GM12878 (cell line): Measurements from ENCODE around the gene BARX2. TPM values are rescaled to one million over a fixed set of nuclear protein-coding genes. Genes with fewer than 3 reads are reported as not detected.

Experiments used
- ATAC-seq: fragments of 200-7000 bp; cut with Tn5 transposase; 3 replicates; pipeline ENCODE4 v1.9.1; 2020; ENCODE audit warnings: mild to moderate bottlenecking, moderate library complexity
- BruUV-seq: library from RNA; stranded (reverse); fragments of 400-500 nt; replicated peaks from 2 replicates; lab custom pipeline; 2021; lab: Mats Ljungman, UMichigan
- CTCF ChIA-PET: fragments of 300-600 bp; sonication (Branson Sonifier 250); formaldehyde crosslinking; extraction: SDS; loops from one replicate; lab custom pipeline; 2021; ENCODE audit warnings: inconsistent platforms; lab: Yijun Ruan, JAX
- POLR2A ChIA-PET: fragments of 350-600 bp; formaldehyde crosslinking; extraction: SDS; loops from one replicate; lab custom pipeline; 2021; ENCODE audit warnings: inconsistent platforms; lab: Charles Lee
- RAD21 ChIA-PET: fragments of 300-600 bp; sonication (Branson Sonifier 250); formaldehyde crosslinking; loops from one replicate; lab custom pipeline; 2023; ENCODE audit warnings: antibody characterized with exemption; ENCODE audit not compliant: unreplicated experiment; lab: Charles Lee
- SMC1A ChIA-PET: fragments of 300-600 bp; sonication (Branson Sonifier 250); formaldehyde crosslinking; loops from one replicate; lab custom pipeline; 2023; ENCODE audit not compliant: unreplicated experiment, uncharacterized antibody; lab: Charles Lee
- DNase-seq: peaks from one replicate; pipeline ENCODE4 v3.0.0-alpha.2; 2011; ENCODE audit warnings: low read depth, low spot score
- FAIRE-seq: peaks from 3 replicates; lab custom pipeline; 2011; peaks lifted over from hg19 to GRCh38; lab: Jason Lieb, UNC
- H2AFZ ChIP-seq: 2 replicates; pipeline ENCODE4 v1.6.0; 2011; ENCODE audit warnings: low read depth, low read length, control low read depth; ENCODE audit not compliant: control insufficient read depth
- H3K27ac ChIP-seq: 2 replicates; pipeline ENCODE4 v1.5.1; 2011; ENCODE audit warnings: control low read depth; ENCODE audit not compliant: control insufficient read depth, insufficient read depth
- H3K27me3 ChIP-seq, 2 experiments: replicated peaks in 1 of 2; 2 replicates each; pipeline versions ENCODE4 v1.6.0 to v1.6.1; 2011; ENCODE audit warnings: low read length in 1 of 2; ENCODE audit not compliant: control insufficient read depth in 2 of 2, insufficient read depth in 2 of 2
- H3K36me3 ChIP-seq, 2 experiments: 2 replicates each; pipeline ENCODE4 v1.5.1; 2011; ENCODE audit warnings: low read length in 1 of 2; ENCODE audit not compliant: control insufficient read depth in 2 of 2, insufficient read depth in 2 of 2
- H3K4me1 ChIP-seq: 2 replicates; pipeline ENCODE4 v1.6.1; 2011; ENCODE audit warnings: mild to moderate bottlenecking, low read length, moderate library complexity, mixed read lengths; ENCODE audit not compliant: control insufficient read depth, insufficient read depth
- H3K4me2 ChIP-seq: 2 replicates; pipeline ENCODE4 v1.6.0; 2011; ENCODE audit warnings: control low read depth; ENCODE audit not compliant: control insufficient read depth, insufficient read depth
- H3K4me3 ChIP-seq: fragments of 200-600 bp; sonication (generic); 2 replicates; pipeline ENCODE4 v1.5.1; 2016
- H3K79me2 ChIP-seq: 2 replicates; pipeline ENCODE4 v1.6.0; 2011; ENCODE audit warnings: low read length; ENCODE audit not compliant: control insufficient read depth, insufficient read depth
- H3K9ac ChIP-seq: 2 replicates; pipeline ENCODE4 v1.8.0; 2011; ENCODE audit warnings: low read length, control low read depth, mixed read lengths; ENCODE audit not compliant: control insufficient read depth, insufficient read depth
- H3K9me3 ChIP-seq: replicated peaks from 3 replicates; pipeline ENCODE4 v1.5.1; 2011; ENCODE audit warnings: mild to moderate bottlenecking, low read length; ENCODE audit not compliant: control insufficient read depth, insufficient read depth
- H4K20me1 ChIP-seq: 2 replicates; pipeline ENCODE4 v1.6.0; 2011; ENCODE audit not compliant: control insufficient read depth, insufficient read depth
- BCL11A ChIP-seq: IDR thresholded peaks from 2 replicates; pipeline ENCODE4 v1.6.1; 2011; ENCODE audit warnings: low read depth, low read length
- CHD2 ChIP-seq: IDR thresholded peaks from 2 replicates; pipeline ENCODE4 v1.6.1; 2011; ENCODE audit warnings: low read depth, low read length, improper control_type of control experiment, borderline replicate concordance
- EED ChIP-seq: sonication (generic); IDR thresholded peaks from 2 replicates; pipeline ENCODE4 v1.6.1; 2016; ENCODE audit warnings: antibody characterized with exemption, low read depth
- EP300 ChIP-seq, 2 experiments: fragments of 150-350 bp in 1 of 2; IDR thresholded peaks; 2 replicates each; pipeline ENCODE4 v1.6.1; 2011 to 2012; ENCODE audit warnings: low read depth in 2 of 2, low read length in 2 of 2, borderline replicate concordance in 1 of 2, improper control_type of control experiment in 1 of 2, inconsistent platforms in 1 of 2; ENCODE audit not compliant: control insufficient read depth in 1 of 2
- HCFC1 ChIP-seq: fragments of 150-350 bp; IDR thresholded peaks from 2 replicates; pipeline ENCODE4 v1.6.1; 2014; ENCODE audit warnings: low read length
- HDAC2 ChIP-seq: fragments of 200-600 bp; sonication (generic); IDR thresholded peaks from 2 replicates; pipeline ENCODE4 v1.6.1; 2017
- JUND ChIP-seq: IDR thresholded peaks from 2 replicates; pipeline ENCODE4 v1.6.1; 2012; ENCODE audit warnings: low read depth, mild to moderate bottlenecking, low read length, improper control_type of control experiment, moderate library complexity
- KAT2A ChIP-seq: conservative IDR thresholded peaks from 2 replicates; pipeline ENCODE4 v1.6.1; 2011; ENCODE audit warnings: low read depth, low read length; ENCODE audit not compliant: control insufficient read depth
- KLF5 ChIP-seq: fragments of 450-650 bp; IDR thresholded peaks from 2 replicates; pipeline ENCODE4 v1.6.1; 2014; ENCODE audit warnings: mild to moderate bottlenecking; ENCODE audit not compliant: partially characterized antibody
- RAD51 ChIP-seq: fragments of 450-650 bp; IDR thresholded peaks from 2 replicates; pipeline ENCODE4 v1.6.1; 2016; ENCODE audit warnings: moderate library complexity, mild to moderate bottlenecking, inconsistent platforms
- RB1 ChIP-seq: fragments of 450-650 bp; formaldehyde crosslinking; IDR thresholded peaks from 2 replicates; pipeline ENCODE4 v1.6.1; 2017; ENCODE audit warnings: mild to moderate bottlenecking, borderline replicate concordance
- SMARCA5 ChIP-seq: fragments of 450-650 bp; IDR thresholded peaks from 2 replicates; pipeline ENCODE4 v1.6.1; 2017; ENCODE audit warnings: mild to moderate bottlenecking
- SMC3 ChIP-seq: IDR thresholded peaks from 2 replicates; pipeline ENCODE4 v1.6.1; 2011; ENCODE audit warnings: low read length, improper control_type of control experiment, borderline replicate concordance
- SREBF1 ChIP-seq: IDR thresholded peaks from 2 replicates; pipeline ENCODE4 v1.6.1; 2012; ENCODE audit warnings: mild to moderate bottlenecking, low read length
- SRF ChIP-seq, 2 experiments: IDR thresholded peaks; 2 replicates each; pipeline ENCODE4 v1.6.1; 2011; ENCODE audit warnings: low read depth in 2 of 2, low read length in 2 of 2, mild to moderate bottlenecking in 1 of 2, moderate library complexity in 1 of 2
- USF2 ChIP-seq: IDR thresholded peaks from 2 replicates; pipeline ENCODE4 v1.6.1; 2011; ENCODE audit warnings: low read depth, low read length, improper control_type of control experiment, borderline replicate concordance
- ZBED1 ChIP-seq: IDR thresholded peaks from 2 replicates; pipeline ENCODE4 v1.6.1; 2016; ENCODE audit warnings: borderline replicate concordance
- WGBS: methylation state at CpG from one replicate; pipeline ENCODE4 v1.1.6; 2016; ENCODE audit warnings: low lambda C conversion rate; ENCODE audit not compliant: insufficient replicate concordance, insufficient coverage; ENCODE audit errors: missing lambda C conversion rate; 5-methylcytosine and 5-hydroxymethylcytosine counted together
- in situ Hi-C: fragments of 300-500 bp; cut with MboI; formaldehyde crosslinking; loops from 9 replicates; pipeline ENCODE4 v1.14.3; 2018; ENCODE audit warnings: mixed read lengths
- intact Hi-C: fragments of 100-400 bp; cut with micrococcal nuclease; formaldehyde crosslinking; loops from one replicate; pipeline ENCODE4 v1.14.2; 2022; ENCODE audit not compliant: unreplicated experiment
- polyA plus RNA-seq, 11 experiments: library from polyadenylated mRNA; depleted of rRNA in 4 of 11; unstranded in 6 of 11; stranded (reverse) in 5 of 11; fragments of >200 nt; fragmentation: Nextera tagmentation in 4 of 11; fragmentation: Illumina TruSeq in 1 of 11; extraction: Ambion mirVana in 4 of 11; extraction: Trizol in 1 of 11; gene quantifications; 1 replicate in 1 of 11; 2 replicates in 10 of 11; pipeline versions ENCODE4 v1.2.1 to v1.2.3, GENCODE V29; 2011 to 2016; ENCODE audit warnings: inconsistent platforms in 2 of 11, missing spikeins in 2 of 11, low read depth in 1 of 11
- total RNA-seq, 4 experiments: library from RNA; depleted of rRNA in 3 of 4; stranded (reverse); fragments of >200 nt in 3 of 4; fragmentation: Illumina TruSeq in 1 of 4; extraction: Trizol in 1 of 4; gene quantifications; 2 replicates each; pipeline versions ENCODE4 v1.2.1 to v1.2.3, GENCODE V29; 2013 to 2021
- TF ChIP-seq, protein P1 (sequence below), 3 experiments: IDR thresholded peaks in 2 of 3; conservative IDR thresholded peaks in 1 of 3; 2 replicates each; pipeline ENCODE4 v1.5.1; 2011; ENCODE audit warnings: low read depth in 3 of 3, low read length in 3 of 3, mild to moderate bottlenecking in 3 of 3, control low read depth in 2 of 3, moderate library complexity in 2 of 3, inconsistent platforms in 1 of 3, mixed read lengths in 1 of 3; ENCODE audit not compliant: control insufficient read depth in 2 of 3, insufficient read depth in 1 of 3; ENCODE audit errors: extremely low read depth in 1 of 3
- TF ChIP-seq, protein P2 (sequence below): fragments of 450-650 bp; IDR thresholded peaks from 2 replicates; pipeline ENCODE4 v1.6.1; 2014; ENCODE audit warnings: mild to moderate bottlenecking

BARX2 gene
- total and polyA plus RNA-seq, 10 of the 15 experiments (the other 5 are each of a cell fraction or from before 2014, with no cell fraction given), result 0.07 to 0.84 TPM; not detected in 8

DNA sequence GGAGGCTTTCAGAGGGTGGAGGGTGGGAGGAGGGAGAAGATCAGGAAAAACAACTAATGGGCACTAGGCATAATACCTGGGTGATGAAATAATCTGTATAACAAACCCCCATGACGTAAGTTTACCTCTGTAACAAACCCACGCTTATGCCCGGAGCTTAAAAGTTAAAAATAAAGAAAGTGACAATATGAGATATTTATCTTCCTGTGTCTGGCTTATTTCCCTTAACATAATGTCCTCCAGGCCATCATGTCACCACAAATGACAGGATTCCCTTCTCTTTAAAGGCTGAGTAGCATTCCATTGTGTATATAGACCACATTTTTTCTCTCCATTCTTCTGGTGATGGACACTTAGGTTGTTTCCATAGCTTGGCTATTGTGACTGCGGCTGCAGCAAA is 79.5 kb downstream of the BARX2 start:
- CTCF ChIA-PET, result no interaction called here
- RAD21 ChIA-PET, result no interaction called here

More for the DNA sequence above, 79.5 kb downstream of the BARX2 start:
- Histone ChIP-seq H3K4me2 (no peak overlapping the region), H4K20me1 (no peaks in the 10 kb centered on the region), H2AFZ (no peak overlapping the region), H3K27me3 (peaks cover 0 to 1% of the 10 kb centered on the region in 2 experiments; a peak in 2 of 4 replicates), H3K9me3 (no peaks in the 10 kb centered on the region), H3K36me3 (no peaks in the 10 kb centered on the region), H3K4me3 (no peak overlapping the region), H3K79me2 (no peaks in the 10 kb centered on the region), H3K9ac (no peak overlapping the region), H3K27ac (no peak overlapping the region), H3K4me1 (no peaks in the 10 kb centered on the region)
- ATAC-seq, result no peak
- in situ Hi-C loops (no loop called here), intact Hi-C loops (no loop called here)
- DNase-seq, result no peak
- BruUV-seq, result no TSS peak
- WGBS, result 43% methylated on average over 4 of the region's 4 CpGs
- TF ChIP-seq HDAC2 (no peak), SMC3 (no peak), SREBF1 (no peak), HCFC1 (no peak), KAT2A (no peak), USF2 (no peak), BCL11A (no peak), RB1 (no peak), KLF5 (no peak), EED (no peak), EP300 (IDR thresholded peaks at IDR 0.05; ENCODE audit: borderline replicate concordance in 1 of 2, control insufficient read depth in 1 of 2, low read depth in 2 of 2, low read length in 2 of 2) (no peak), RAD51 (no peak), CHD2 (no peak), SMARCA5 (no peak), SRF (IDR thresholded peaks at IDR 0.05; ENCODE audit: low read depth in 2 of 2, low read length in 2 of 2) (no peak), ZBED1 (no peak), JUND (no peak)
- TF ChIP-seq, protein P1, sequence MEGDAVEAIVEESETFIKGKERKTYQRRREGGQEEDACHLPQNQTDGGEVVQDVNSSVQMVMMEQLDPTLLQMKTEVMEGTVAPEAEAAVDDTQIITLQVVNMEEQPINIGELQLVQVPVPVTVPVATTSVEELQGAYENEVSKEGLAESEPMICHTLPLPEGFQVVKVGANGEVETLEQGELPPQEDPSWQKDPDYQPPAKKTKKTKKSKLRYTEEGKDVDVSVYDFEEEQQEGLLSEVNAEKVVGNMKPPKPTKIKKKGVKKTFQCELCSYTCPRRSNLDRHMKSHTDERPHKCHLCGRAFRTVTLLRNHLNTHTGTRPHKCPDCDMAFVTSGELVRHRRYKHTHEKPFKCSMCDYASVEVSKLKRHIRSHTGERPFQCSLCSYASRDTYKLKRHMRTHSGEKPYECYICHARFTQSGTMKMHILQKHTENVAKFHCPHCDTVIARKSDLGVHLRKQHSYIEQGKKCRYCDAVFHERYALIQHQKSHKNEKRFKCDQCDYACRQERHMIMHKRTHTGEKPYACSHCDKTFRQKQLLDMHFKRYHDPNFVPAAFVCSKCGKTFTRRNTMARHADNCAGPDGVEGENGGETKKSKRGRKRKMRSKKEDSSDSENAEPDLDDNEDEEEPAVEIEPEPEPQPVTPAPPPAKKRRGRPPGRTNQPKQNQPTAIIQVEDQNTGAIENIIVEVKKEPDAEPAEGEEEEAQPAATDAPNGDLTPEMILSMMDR (IDR thresholded peaks at IDR 0.05 in 2 of 3, conservative IDR thresholded peaks at IDR 0.05 in 1 of 3; ENCODE audit: control insufficient read depth in 2 of 3, extremely low read depth in 1 of 3, insufficient read depth in 1 of 3, low read depth in 3 of 3, low read length in 3 of 3), result no peak
- TF ChIP-seq, protein P2, sequence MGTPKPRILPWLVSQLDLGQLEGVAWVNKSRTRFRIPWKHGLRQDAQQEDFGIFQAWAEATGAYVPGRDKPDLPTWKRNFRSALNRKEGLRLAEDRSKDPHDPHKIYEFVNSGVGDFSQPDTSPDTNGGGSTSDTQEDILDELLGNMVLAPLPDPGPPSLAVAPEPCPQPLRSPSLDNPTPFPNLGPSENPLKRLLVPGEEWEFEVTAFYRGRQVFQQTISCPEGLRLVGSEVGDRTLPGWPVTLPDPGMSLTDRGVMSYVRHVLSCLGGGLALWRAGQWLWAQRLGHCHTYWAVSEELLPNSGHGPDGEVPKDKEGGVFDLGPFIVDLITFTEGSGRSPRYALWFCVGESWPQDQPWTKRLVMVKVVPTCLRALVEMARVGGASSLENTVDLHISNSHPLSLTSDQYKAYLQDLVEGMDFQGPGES, result no peak
- FAIRE-seq, result no peak
- ChIA-PET POLR2A (no interaction called here), SMC1A (interaction anchor here (0.8 kb wide), 1 partner anchor 105 kb away, joined by 3 read pairs; no protein-coding TSS in a partner anchor)
